Stimulated activated effector memory CD8-positive, alpha-beta T cell treated with anti-CD3 and anti-CD28 coated beads, Interleukin-12 subunit alpha, Interleukin-12 subunit beta, amount 100 ng/mL, for 72 hours (primary cell): Measurements from ENCODE around the gene PRKCZ.

Source experiments
- ATAC-seq: fragments of 150-1000 bp; cut with Tn5 transposase; 2 replicates; pipeline ENCODE4 v1.10.0; 2021
- DNase-seq, 2 donors: peaks; one replicate each; pipeline ENCODE4 v3.0.0; 2021 to 2022; ENCODE audit warnings: low spot score in 2 of 2
- H3K27ac Mint-ChIP-seq: one replicate; pipeline ENCODE4 v1.8.0; 2022; ENCODE audit warnings: mild to moderate bottlenecking, mixed read lengths
- H3K36me3 Mint-ChIP-seq: one replicate; pipeline ENCODE4 v1.8.0; 2022; ENCODE audit warnings: mild to moderate bottlenecking, mixed read lengths
- H3K4me1 Mint-ChIP-seq: one replicate; pipeline ENCODE4 v1.8.0; 2022; ENCODE audit warnings: mixed read lengths
- H3K4me3 Mint-ChIP-seq: one replicate; pipeline ENCODE4 v1.8.0; 2022; ENCODE audit warnings: mild to moderate bottlenecking, mixed read lengths
- H3K9me3 Mint-ChIP-seq: one replicate; pipeline ENCODE4 v1.8.0; 2022; ENCODE audit warnings: mixed read lengths

PRKCZ gene

DNA sequence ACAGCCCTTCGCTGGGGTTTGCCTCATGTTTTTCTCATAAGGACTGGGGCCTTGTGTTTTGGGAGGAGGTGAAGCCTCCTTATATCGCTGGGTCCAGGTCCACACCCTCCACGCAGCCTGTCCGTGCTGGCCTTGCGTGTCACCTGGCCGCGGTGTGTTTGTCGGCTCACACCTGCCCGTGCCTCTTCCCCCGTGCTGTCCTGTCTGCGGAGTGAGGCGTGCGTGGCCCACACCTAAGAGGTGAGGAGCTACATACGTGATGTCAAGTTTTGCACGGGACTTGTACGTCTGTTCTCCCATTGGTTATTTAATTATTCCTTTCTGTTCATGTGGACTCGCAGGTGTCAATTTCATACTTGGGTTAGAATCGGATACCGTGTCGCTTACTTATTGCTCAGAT is 30.7 kb downstream of the PRKCZ start:
- no peak for ATAC-seq
- no peak for DNase-seq
- no peak overlapping the region for H3K27ac Mint-ChIP-seq
- no peak overlapping the region for H3K4me3 Mint-ChIP-seq
- H3K36me3 Mint-ChIP-seq: peaks cover 6% of the 10 kb centered on the region
- peaks cover 13% of the 10 kb centered on the region for H3K9me3 Mint-ChIP-seq
- no peaks in the 10 kb centered on the region for H3K4me1 Mint-ChIP-seq

DNA sequence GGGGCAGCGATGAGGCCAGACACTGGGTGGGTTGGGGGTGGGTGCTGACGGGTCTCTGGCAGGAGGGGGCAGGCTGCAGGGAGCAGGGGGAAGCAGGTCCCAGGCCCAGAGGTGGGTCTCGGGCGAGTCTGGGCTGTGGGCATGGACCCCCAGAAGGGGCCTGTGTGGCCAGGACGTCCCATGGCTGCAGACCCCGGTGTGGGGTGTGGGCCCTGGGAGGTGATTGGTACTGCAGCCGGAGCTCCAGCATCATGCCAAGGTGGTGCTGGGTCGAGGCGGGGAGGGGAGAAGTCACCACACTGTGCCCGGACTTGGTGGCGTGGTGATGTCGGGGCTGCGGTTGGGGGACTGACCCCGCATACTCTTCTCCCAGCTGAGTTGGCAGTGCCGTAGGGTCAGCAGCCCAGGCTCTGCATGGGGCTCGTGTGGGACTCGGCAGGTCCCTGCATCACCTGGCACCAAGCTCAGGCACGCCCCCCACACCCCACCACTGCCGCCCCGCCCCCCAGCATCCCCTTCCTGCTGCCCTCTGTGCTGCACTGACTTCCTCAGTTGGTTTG is 31.2 kb downstream of the PRKCZ start:
- no peak for ATAC-seq
- peaks cover 6% of the 10 kb centered on the region for H3K36me3 Mint-ChIP-seq

DNA sequence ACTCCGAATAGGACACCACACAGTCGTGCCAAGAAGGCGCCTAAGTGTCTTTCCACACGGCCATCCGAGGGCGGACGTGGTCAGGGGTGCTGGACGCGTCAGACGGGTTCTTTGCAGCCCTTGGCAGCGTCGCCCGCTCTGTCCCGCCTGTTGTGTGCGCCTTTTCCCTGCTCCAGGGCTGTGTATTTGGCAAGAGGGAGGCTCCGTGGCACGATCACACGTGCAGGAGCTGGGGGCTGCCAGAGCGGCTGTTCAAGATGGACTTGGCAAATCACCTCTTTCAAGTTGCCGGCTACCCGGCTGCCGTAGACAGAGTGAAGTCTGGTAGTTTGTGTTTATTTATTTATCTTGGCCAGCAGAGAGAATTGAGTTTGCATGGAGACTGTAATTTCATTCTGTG is 31.9 kb downstream of the PRKCZ start:
- no peak overlapping the region for H3K27ac Mint-ChIP-seq

More for the DNA sequence above, 31.2 kb downstream of the PRKCZ start:
- Mint-ChIP-seq H3K27ac (no peak overlapping the region), H3K9me3 (peaks cover 13% of the 10 kb centered on the region), H3K4me3 (no peak overlapping the region), H3K4me1 (no peaks in the 10 kb centered on the region)
- DNase-seq: no peak

DNA sequence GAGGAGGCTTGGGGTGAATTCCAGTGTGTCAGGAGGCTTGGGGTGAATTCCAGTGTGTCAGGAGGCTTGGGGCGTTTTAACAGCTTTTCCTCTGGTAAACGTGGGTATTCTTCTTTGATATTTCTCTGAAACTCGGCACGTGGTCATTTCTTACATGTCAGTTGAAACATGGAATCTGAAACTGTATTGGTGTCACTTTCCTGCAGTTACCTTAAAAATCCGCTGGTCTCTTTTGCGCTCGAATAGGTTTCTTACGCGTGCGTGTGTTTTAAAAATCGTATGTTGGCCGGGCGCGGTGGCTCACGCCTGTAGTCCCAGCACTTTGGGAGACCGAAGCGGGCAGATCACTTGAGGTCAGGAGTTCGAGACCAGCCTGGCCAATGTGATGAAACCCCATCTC is 33.5 kb downstream of the PRKCZ start:
- ATAC-seq (no peak), DNase-seq (no peak)
- no peaks in the 10 kb centered on the region for H3K4me1 Mint-ChIP-seq
- H3K4me3 Mint-ChIP-seq: no peak overlapping the region
- no peaks in the 10 kb centered on the region for H3K36me3 Mint-ChIP-seq
- peaks cover under 1% of the 10 kb centered on the region for H3K9me3 Mint-ChIP-seq
- H3K27ac Mint-ChIP-seq: no peak overlapping the region

More for the DNA sequence above, 31.9 kb downstream of the PRKCZ start:
- no peaks in the 10 kb centered on the region for H3K4me1 Mint-ChIP-seq
- no peak for DNase-seq
- no peak overlapping the region for H3K4me3 Mint-ChIP-seq
- H3K36me3 Mint-ChIP-seq: peaks cover 3% of the 10 kb centered on the region
- no peak for ATAC-seq
- peaks cover 13% of the 10 kb centered on the region for H3K9me3 Mint-ChIP-seq

DNA sequence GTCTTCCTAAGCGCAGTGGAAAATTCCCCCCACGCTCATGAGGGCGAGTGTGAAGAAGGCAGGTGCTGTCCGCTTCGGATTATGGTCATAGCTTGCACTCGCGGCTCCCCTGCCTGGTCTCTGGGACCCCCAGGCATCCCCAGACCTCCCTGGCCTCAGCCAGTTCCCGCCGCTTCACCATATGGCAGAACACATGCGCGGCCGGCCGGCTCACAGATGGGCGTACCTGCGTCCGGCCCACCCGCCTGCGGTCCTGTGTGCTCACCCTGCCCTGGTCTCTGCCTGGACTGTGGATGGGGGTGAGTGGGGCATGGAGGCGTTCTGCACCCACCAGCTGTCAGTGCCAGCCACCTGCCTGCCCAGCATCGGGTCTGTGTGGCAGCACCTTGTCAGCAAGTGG is 34.1 kb downstream of the PRKCZ start:
- no peak for DNase-seq
- Mint-ChIP-seq H3K27ac (no peak overlapping the region), H3K4me3 (no peak overlapping the region), H3K36me3 (no peaks in the 10 kb centered on the region), H3K4me1 (no peaks in the 10 kb centered on the region), H3K9me3 (no peaks in the 10 kb centered on the region)
- ATAC-seq: no peak

DNA sequence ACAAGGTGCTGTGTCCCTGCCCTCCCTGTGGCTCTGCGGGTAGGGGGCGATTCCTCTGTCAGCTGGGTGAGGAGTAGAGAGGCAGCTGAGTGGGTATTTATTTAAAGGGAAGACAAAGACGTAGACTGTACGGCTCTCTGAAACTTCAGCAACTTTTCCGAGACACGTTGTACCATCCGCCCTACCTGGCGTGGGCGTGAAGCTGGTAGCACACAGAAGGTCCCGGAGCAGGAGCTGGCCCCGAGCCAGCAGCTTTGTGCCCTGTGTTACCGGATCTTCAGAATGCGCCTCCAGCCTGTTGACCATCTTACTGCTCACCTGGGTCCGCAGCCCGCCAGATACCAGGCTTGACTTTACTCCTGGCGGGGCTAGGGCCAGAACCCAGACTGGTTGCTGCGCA is 34.9 kb downstream of the PRKCZ start:
- no peak for ATAC-seq
- Mint-ChIP-seq H3K27ac (no peak overlapping the region), H3K4me3 (no peak overlapping the region)

DNA sequence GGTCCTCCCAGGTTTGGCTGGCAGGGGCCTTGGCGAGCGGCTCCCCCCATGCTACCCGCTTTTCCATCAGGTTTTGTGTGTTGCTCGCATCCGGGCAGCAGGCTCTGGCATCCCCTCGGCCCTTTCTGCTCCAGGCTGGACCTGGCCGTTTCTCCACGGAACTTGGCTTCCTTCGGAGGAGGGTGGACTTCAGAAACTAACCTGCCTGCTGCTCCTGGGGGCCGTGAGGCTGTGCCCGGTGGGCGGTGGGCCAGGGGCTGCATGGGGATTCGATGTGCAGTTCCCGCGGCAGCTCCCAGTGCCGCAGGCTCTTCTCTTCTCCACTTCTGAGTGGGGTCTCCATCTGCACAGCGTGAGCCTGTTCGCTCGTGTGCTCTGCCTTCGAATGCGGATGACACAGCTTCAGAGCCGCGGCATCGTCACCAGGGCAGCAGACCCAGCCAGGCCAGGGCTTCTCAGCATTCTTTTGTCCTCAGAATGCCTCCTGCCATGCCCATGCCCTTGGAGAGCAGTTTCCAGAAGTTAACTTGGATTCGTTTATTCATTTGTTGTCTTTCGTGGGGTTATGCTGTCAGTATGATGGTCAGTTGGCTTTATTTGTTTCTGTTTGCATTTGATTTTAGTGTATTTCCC is 36.4 kb downstream of the PRKCZ start:
- Mint-ChIP-seq H3K36me3 (no peaks in the 10 kb centered on the region), H3K4me1 (peaks cover 3% of the 10 kb centered on the region), H3K27ac (no peak overlapping the region), H3K4me3 (no peak overlapping the region), H3K9me3 (no peaks in the 10 kb centered on the region)
- no peak for ATAC-seq
- DNase-seq: no peak

More for the DNA sequence above, 34.9 kb downstream of the PRKCZ start:
- no peaks in the 10 kb centered on the region for H3K4me1 Mint-ChIP-seq
- no peaks in the 10 kb centered on the region for H3K36me3 Mint-ChIP-seq
- no peaks in the 10 kb centered on the region for H3K9me3 Mint-ChIP-seq
- DNase-seq: no peak

DNA sequence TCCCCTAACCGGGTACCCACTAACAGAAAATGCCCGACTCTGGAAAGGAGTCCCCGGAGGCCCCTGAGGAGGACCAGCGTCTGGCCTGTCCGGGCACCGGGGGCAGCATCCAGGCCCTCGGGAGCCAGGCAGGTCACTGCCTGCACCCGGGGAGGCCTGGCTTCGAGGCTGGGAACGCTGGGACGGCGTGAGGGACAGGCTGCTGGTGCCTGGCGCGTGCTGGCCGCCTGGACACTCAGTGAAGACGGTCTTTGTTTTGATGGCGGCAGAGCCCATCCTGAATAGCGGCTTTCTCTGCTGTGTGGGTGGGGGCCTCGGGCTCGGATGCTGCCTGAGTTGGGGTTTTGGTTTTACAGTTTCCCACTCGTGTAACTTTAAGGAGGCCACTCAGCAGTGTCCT is 37.6 kb downstream of the PRKCZ start:
- ATAC-seq: no peak
- no peak overlapping the region for H3K4me3 Mint-ChIP-seq
- peaks cover 6% of the 10 kb centered on the region for H3K4me1 Mint-ChIP-seq
- no peak for DNase-seq
- H3K27ac Mint-ChIP-seq: peak overlapping the region; percentile 13
- H3K9me3 Mint-ChIP-seq: no peaks in the 10 kb centered on the region
- no peaks in the 10 kb centered on the region for H3K36me3 Mint-ChIP-seq

DNA sequence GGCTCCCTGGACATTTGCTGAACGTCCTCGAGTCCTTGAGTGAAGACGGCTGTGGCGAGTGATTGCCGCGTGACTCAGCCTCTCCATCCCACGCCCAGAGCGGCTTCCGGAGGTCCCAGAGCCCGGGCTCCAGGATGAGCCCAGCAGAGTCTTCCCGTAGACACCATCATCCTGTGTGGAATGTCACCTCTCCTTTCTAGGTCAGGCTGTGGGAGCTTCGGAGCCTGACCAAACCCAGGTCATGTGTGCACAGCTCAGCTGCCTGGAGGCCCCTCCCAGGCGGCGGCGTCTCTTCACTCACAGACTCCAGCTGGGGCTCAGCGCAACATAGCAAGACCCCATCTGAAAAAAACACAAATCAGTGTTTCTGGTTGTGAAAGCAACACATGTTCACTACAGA is 38.2 kb downstream of the PRKCZ start:
- H3K4me3 Mint-ChIP-seq: no peak overlapping the region
- no peaks in the 10 kb centered on the region for H3K36me3 Mint-ChIP-seq
- H3K27ac Mint-ChIP-seq: no peak overlapping the region
- H3K9me3 Mint-ChIP-seq: no peaks in the 10 kb centered on the region
- H3K4me1 Mint-ChIP-seq: peaks cover 6% of the 10 kb centered on the region
- ATAC-seq (no peak), DNase-seq (no peak)

DNA sequence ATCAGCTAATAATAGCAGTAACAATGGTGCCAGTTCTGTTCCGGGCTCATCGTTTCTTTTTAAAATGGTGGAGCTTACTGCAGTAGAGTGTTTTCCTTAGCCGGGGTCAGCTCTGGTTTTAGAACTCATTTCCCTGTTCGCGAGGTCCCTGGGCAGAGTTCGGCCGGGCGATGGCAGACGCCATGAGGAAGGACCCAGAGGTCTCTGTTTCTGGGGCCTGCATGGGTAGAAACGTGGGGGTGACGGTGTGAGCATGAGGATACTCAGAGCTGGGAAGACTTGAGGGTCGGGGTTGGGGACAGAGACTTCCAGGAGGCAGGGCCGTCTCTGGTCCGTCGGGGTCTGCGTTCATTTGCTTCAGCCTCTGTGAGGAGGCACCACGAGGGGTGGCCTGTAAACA is 38.8 kb downstream of the PRKCZ start:
- DNase-seq (no peak), ATAC-seq (no peak)
- Mint-ChIP-seq H3K9me3 (no peaks in the 10 kb centered on the region), H3K4me1 (peaks cover 6% of the 10 kb centered on the region), H3K27ac (no peak overlapping the region), H3K4me3 (no peak overlapping the region), H3K36me3 (no peaks in the 10 kb centered on the region)

DNA sequence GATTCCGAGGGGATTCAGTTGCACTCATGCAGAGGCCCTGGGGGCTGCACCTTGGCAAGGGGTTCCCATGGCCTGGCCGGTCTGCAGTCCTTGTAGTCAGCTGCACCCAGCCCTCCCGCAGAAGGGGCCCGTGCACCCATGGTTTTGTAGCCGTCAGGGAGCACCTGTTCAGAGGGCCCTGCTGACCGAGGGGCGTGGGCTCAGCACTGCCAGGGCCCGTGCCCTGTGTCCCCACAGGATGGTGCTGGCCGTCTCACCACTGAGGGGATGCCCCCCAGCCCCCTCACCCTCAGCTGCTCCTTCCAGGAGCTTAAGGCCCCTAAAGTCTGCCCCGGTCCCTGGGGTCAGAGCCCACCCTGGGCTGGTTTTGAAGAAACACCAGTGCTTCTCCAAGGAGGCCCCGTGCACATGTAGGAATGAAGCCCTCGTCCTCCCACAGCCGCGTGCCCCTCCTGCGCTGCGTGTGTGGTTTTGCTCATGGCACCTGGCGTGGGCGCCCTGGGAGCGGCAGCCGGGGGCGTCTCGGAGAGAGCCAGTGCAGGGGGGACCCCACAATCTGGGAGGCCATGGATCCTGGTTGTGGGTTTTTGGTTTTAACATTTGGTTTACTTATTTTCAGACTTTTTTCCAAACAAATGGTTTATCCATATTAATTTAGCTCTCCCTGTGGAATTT is 40.1 kb downstream of the PRKCZ start:
- no peak overlapping the region for H3K4me3 Mint-ChIP-seq
- ATAC-seq: no peak
- no peaks in the 10 kb centered on the region for H3K9me3 Mint-ChIP-seq
- DNase-seq: no peak
- peaks cover 10% of the 10 kb centered on the region for H3K4me1 Mint-ChIP-seq
- H3K36me3 Mint-ChIP-seq: peaks cover 7% of the 10 kb centered on the region
- no peak overlapping the region for H3K27ac Mint-ChIP-seq

DNA sequence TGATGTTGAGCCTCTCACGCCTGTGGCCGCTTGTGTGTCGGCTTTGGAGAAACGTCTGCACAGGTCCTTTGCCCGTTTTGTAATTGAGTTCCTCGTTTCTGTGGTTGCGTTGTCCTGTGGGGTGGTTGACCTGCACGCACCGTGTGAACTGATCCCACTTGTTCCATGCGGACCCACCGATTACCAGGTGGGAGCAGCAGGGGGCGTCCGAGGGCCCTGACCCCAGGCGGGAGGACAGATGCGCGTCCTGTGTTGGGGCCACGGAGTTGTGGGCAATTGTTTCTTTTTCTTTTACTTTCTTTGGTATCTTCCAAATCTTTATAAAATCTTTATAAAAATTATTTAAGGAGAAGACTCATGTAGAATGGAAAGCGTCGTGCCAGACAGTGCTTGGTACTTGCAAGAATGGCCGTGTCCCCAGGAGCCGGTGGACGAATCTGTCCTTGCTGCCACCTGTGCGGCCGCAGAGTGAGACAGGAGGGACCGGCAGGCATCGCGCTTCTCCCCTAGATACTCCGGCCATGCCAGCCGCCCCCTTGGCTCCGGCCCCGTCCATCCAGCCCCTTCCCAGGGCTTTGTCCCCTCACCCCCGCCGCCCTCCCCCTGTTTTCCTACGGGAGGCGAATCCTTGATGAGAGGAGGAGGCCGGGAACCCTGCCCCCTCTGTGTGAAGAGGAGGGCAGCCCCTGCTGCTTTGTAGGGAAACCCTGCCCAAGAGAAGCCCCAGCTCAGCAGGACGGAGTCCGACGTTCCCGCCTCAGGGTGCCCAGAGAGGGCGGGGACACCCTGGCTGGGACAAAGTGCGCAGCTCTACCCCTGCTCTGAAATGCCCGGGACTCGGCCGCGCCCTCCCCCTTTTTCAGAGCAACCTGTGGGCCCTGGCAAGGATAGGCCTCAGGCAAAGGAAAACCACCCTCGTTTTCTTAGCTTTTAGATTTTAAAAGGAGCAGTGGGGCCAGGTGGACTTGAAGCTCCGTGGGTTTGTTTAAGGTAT is 41.7 kb downstream of the PRKCZ start:
- H3K27ac Mint-ChIP-seq: no peak overlapping the region
- peaks cover 7% of the 10 kb centered on the region for H3K36me3 Mint-ChIP-seq
- peaks cover 10% of the 10 kb centered on the region for H3K4me1 Mint-ChIP-seq
- DNase-seq (peak; percentile 46 to 62), ATAC-seq (peak; percentile 57)
- no peak overlapping the region for H3K4me3 Mint-ChIP-seq
- H3K9me3 Mint-ChIP-seq: no peaks in the 10 kb centered on the region

DNA sequence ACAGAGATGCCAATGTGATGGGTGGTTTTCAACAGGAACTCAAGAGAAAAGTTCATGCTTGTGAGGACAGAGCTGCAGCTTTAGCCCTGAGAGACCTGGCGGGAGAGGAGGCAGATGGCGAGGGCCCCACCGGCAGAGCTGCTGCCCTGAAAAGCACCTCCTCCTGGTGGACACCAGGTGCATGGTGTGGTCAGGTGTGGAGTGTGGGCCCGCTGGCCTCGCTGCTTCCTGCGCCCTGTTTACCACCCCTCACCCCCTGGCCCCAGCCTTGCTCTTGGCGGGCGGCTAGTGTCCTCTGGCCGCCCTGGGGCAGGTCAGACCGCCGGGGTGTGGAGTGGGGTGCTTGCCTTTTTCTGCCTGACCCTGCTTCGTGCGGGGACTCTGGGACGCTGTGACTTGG is 42.8 kb downstream of the PRKCZ start:
- no peak overlapping the region for H3K4me3 Mint-ChIP-seq

DNA sequence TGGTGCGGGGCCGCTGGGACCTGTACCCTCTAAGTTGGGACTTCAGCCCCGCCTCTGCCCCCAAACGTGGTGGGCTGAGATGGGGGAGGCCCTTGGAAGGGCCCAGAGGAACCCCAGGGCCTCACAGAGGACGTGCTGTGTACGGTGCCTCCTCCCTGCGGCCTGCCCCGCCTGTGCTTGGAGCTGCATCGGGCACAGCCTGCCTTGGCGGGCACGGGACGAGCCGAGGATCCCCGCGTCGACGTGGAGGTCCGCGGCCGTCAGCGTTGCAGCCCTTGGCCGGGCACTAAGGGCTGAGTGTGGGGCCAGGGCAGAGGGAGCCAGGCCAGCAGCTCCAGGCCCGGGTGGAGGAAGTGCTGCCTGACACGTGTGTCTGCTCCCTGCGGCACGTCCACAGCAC is 43.4 kb downstream of the PRKCZ start:
- peaks cover 4% of the 10 kb centered on the region for H3K9me3 Mint-ChIP-seq
- no peak for DNase-seq
- peaks cover 7% of the 10 kb centered on the region for H3K36me3 Mint-ChIP-seq
- ATAC-seq: peak; percentile 7
- no peak overlapping the region for H3K4me3 Mint-ChIP-seq
- peaks cover 16% of the 10 kb centered on the region for H3K4me1 Mint-ChIP-seq
- H3K27ac Mint-ChIP-seq: no peak overlapping the region

More for the DNA sequence above, 42.8 kb downstream of the PRKCZ start:
- H3K9me3 Mint-ChIP-seq: peaks cover 4% of the 10 kb centered on the region
- no peak overlapping the region for H3K27ac Mint-ChIP-seq
- peaks cover 7% of the 10 kb centered on the region for H3K36me3 Mint-ChIP-seq
- ATAC-seq (no peak), DNase-seq (no peak)
- H3K4me1 Mint-ChIP-seq: peaks cover 15% of the 10 kb centered on the region
